Measurements from ENCODE around the gene TMEM62.

Gene TMEM62

GRCh38 chr15:43209059-43209824 lies 75.9 kb downstream of the TMEM62 start:
- H3K4me3 ChIP-seq (ENCODE audit: low read length) = no peak overlapping the region
- TF ChIP-seq, protein P1, sequence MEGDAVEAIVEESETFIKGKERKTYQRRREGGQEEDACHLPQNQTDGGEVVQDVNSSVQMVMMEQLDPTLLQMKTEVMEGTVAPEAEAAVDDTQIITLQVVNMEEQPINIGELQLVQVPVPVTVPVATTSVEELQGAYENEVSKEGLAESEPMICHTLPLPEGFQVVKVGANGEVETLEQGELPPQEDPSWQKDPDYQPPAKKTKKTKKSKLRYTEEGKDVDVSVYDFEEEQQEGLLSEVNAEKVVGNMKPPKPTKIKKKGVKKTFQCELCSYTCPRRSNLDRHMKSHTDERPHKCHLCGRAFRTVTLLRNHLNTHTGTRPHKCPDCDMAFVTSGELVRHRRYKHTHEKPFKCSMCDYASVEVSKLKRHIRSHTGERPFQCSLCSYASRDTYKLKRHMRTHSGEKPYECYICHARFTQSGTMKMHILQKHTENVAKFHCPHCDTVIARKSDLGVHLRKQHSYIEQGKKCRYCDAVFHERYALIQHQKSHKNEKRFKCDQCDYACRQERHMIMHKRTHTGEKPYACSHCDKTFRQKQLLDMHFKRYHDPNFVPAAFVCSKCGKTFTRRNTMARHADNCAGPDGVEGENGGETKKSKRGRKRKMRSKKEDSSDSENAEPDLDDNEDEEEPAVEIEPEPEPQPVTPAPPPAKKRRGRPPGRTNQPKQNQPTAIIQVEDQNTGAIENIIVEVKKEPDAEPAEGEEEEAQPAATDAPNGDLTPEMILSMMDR (IDR thresholded peaks at IDR 0.05; ENCODE audit: insufficient read depth, low read depth, low read length, missing control alignments) = peak; percentile 48
- peak; percentile 54 for DNase-seq (ENCODE audit: low read depth)

DNA sequence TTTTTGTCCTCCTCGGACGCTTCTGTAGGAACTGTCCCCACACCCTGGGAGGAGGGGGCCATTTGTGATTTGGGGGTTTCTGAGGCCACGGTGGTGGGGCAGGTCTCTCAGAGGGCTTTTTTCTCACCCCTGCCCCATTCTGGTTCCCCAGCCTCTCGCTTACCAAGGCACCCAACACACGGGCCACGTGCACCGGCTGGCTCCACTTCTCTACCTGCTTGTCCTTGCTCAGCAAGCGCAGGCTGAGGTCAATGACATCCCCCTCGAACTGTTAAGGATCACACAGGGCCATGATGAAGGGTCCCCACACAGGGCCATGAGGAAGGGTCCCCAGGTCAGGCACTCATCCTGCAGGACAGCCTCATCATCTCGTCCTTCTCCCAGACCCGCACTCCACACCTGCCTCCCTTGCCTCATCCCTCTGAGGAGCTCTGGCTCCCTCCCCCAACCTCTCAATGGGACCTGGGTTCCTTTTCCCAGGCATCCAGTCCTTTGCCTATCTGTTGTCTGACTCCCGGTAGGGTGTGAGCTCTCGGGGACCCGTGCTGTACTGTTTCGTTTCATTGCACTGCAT lies 76.9 kb downstream of the TMEM62 start:
- H3K4me3 ChIP-seq (ENCODE audit: low read length) = no peak overlapping the region
- TF ChIP-seq, protein P1 (IDR thresholded peaks at IDR 0.05; ENCODE audit: insufficient read depth, low read depth, low read length, missing control alignments) = no peak
- DNase-seq (ENCODE audit: low read depth) = no peak

DNA sequence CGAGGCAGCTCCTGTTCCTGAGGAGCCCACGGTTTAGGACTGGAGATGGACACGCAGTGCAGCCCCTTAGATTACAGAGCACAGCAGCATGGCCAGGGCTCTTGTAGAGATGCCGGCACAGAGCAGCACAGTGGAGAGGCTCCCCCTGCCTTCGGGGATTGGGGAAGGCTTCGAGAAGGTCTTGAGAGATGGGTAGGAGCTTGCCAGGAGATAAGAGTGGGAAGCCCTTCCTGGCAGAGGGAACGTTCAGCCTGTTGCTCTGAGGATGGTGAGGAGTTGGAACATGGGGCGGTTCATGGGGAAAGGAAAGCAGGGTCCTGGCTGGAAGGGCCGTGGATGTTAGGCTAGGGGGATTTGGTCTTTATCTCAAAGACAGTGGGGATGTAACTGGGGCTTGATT lies 77.4 kb downstream of the TMEM62 start:
- TF ChIP-seq, protein P1 (IDR thresholded peaks at IDR 0.05; ENCODE audit: insufficient read depth, low read depth, low read length, missing control alignments) = no peak
- H3K4me3 ChIP-seq (ENCODE audit: low read length) = no peak overlapping the region
- no peak for DNase-seq (ENCODE audit: low read depth)

DNA sequence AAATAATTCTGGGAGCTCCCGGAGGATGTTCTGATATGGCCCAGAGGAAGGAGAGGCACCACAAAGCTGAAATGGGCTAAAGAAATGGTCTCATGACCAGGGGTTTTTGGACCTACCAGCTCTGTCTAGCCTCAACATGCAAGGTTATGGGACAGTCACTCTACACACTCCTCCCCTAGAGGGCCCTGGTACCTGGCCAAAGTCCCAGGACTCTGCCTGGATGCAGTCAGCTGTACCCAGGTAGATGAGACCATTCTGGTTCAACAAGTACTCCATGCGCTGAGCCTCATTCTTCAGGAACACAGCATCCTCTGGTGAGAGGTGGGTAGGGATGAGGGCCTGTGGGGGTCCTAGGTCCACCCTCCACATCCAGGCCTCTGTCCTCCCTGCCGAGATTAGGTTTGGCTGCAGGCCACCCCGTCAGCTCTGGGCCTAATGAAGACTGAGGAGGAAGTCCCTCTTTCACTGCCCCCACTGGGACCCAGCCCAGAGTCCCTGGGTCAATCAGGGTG lies 77.9 kb downstream of the TMEM62 start:
- no peak overlapping the region for H3K4me3 ChIP-seq (ENCODE audit: low read length)

DNA sequence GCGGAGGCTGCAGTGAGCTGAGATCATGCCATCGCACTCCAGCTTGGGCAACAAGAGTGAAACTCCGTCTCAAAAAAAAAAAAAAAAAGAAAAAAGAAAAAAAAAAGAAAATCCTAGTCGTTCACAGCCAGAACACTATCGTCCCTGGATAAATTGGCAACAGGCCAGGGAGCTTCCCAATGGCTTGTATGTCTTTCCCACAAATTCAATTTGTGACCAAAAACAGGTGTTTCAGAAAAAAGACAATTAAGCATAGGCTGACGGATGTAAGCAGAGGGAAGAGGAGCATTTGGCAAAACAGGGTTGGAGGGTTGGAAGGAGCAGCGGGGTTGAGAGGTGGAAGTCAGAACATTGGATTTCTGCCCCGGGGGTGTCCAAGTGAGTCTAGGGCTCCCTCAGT lies 78.9 kb downstream of the TMEM62 start:
- no peak for DNase-seq (ENCODE audit: low read depth)
- TF ChIP-seq, protein P1 (IDR thresholded peaks at IDR 0.05; ENCODE audit: insufficient read depth, low read depth, low read length, missing control alignments) = no peak
- no peak overlapping the region for H3K4me3 ChIP-seq (ENCODE audit: low read length)

More for the DNA sequence above, 77.9 kb downstream of the TMEM62 start:
- TF ChIP-seq, protein P1 (IDR thresholded peaks at IDR 0.05; ENCODE audit: insufficient read depth, low read depth, low read length, missing control alignments) = no peak
- no peak for DNase-seq (ENCODE audit: low read depth)

DNA sequence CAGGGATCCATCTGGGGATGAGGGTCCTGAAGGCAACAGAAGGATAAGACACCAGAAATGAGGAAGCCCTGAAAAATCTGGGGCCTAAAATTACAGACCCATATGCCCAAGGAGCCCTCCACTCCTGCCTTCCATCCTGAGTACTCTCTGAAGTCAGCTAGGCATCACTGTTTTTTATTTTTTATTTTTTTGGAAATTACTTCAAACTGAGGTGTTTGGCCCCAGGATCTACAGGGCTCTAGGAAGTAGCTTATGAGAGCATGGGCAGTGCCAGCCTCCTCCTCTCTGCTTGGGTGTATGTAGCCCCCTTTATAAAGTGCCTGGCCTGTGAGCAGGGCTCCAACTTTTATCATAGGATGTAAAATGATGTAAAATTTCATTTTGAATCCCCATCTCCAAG lies 79.6 kb downstream of the TMEM62 start:
- no peak for DNase-seq (ENCODE audit: low read depth)
- H3K4me3 ChIP-seq (ENCODE audit: low read length) = no peak overlapping the region
- TF ChIP-seq, protein P1 (IDR thresholded peaks at IDR 0.05; ENCODE audit: insufficient read depth, low read depth, low read length, missing control alignments) = no peak

Measured in epithelial cell of esophagus (primary cell).